Metanephros (tissue), 2 donors: ENCODE results near the gene MPEG1. TPM values are rescaled to one million over a fixed set of nuclear protein-coding genes. Genes with fewer than 3 reads are reported as not detected.

Experiments used
- small RNA-seq: library from RNA; depleted of rRNA; stranded (forward); fragments of <200 nt; gene quantifications from one replicate; pipeline ENCODE3, GENCODE V24; 2014; ENCODE audit warnings: low replicate concordance
- total RNA-seq: library from RNA; depleted of rRNA; stranded (reverse); fragments of >200 nt; gene quantifications from one replicate; pipeline ENCODE4 v1.2.3, GENCODE V29; 2014

Gene MPEG1, protein sequence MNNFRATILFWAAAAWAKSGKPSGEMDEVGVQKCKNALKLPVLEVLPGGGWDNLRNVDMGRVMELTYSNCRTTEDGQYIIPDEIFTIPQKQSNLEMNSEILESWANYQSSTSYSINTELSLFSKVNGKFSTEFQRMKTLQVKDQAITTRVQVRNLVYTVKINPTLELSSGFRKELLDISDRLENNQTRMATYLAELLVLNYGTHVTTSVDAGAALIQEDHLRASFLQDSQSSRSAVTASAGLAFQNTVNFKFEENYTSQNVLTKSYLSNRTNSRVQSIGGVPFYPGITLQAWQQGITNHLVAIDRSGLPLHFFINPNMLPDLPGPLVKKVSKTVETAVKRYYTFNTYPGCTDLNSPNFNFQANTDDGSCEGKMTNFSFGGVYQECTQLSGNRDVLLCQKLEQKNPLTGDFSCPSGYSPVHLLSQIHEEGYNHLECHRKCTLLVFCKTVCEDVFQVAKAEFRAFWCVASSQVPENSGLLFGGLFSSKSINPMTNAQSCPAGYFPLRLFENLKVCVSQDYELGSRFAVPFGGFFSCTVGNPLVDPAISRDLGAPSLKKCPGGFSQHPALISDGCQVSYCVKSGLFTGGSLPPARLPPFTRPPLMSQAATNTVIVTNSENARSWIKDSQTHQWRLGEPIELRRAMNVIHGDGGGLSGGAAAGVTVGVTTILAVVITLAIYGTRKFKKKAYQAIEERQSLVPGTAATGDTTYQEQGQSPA
- total RNA-seq: 20.3 TPM

DNA sequence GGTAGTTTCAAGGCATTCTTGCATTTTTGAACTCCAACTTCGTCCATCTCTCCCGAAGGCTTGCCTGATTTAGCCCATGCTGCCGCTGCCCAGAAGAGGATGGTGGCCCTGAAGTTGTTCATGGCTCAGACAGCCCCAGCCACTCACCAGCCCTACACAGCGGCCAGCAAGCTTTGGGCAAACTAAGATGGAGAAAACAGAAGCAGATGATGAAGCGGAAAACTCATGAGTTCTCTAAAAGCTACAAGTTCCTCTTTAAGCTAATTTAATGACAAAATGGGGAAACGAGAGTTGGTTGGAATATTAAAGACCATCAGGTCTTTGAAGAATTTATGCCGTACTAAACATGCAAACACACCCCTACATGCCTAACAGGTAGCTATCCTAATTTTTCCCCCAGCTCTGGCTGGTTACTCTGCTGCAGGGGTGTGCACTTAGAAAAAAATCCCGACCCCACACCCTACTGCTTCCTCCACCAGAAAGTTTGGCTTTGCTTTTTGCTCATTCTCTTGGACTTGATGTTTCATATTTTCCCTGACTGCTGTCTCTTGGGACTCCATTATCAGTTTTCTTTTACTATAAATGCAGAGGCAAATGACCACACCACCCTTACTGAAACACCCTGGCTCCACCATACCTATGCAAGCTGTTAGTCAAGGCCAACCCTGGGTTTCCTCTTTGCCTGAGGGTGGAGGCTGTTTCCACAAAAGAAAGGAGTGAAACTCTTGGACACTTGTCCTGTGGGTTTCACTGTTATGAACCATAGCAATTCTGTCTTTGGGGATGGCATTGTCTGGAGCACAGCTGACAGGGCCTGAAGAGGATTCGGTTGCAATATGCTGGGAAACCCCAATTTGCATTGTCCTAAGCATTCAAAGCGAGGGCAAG, at the start of gene MPEG1:
Gene MPEG1, minus strand, starts transcription at position 184 of the 888 bp plus-strand sequence. Its CDS starts 62 bp downstream, at position 122.

DNA sequence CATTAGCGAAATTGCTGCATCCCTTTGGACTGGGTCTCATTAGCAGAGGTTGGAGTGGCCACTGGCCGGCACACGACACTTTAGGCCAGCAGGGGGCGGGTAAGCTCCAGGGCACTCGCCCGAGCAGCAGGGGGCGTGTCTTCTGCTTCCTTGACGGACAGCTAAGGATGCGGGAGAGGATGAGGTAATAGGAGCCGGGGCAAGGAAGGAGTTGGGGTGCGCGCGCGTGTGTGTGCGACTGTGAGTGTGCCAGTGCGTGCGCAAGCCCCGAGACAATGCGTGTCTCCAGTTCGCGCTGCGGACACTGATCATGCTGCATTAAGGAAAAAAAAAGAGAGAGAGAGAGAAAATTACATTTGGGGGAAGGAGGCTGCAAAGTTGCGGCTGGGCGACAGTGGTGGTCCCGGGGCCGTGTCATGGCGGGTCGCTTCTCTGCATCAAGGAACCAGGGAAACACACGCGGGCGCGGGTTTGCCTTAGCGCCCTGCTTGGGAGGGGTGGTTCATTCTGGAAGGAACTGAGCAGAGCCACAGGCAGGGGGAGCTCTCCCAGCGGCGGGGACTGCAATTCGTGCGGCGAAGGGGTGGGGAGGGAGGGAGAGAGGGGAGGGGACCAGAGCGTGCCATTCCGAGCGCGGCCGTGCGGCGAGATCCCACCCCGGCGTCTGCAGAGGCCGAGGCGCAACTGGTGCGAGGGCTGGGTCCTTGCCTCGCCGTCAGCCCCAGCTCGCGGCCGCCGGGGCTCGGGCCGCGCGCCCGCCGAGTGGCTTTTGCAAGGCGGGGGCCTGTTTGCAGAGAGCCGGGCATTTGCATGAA, 41.0 kb downstream of the MPEG1 start, which contains the start of gene DTX4:
Gene DTX4, plus strand, starts transcription at position 625 of the 815 bp plus-strand sequence. CDS start 464 bp downstream, outside the sequence.

Small RNAs within 50 kb of the gene (small RNA-seq; reads per million reads assigned to genes)
- not detected for gene RN7SL42P

Other genes starting within 250 kb of the MPEG1 start
- not detected for gene GLYATL1B, start 126.6 kb downstream of the MPEG1 start, total RNA-seq
- 5.8 TPM for gene FAM111B, start 105.7 kb downstream of the MPEG1 start, total RNA-seq
- gene FAM111A, start 70.1 kb downstream of the MPEG1 start, total RNA-seq: 46.3 TPM
- gene DTX4, start 40.8 kb downstream of the MPEG1 start, total RNA-seq: 25.5 TPM
- not detected for gene OR5AN1, start 146.0 kb upstream of the MPEG1 start, total RNA-seq
- not detected for gene OR5A2, start 213.5 kb upstream of the MPEG1 start, total RNA-seq
- not detected for gene OR5A1, start 223.5 kb upstream of the MPEG1 start, total RNA-seq
- not detected for gene OR4D6, start 244.0 kb upstream of the MPEG1 start, total RNA-seq